Measurements from ENCODE around the gene NDRG3.
"Not testable (repeated sequence)": the region's sequence is repeated elsewhere in the genome, so short reads cannot be mapped to it uniquely, and the experiment has no call there.

The NDRG3 gene

GRCh38 chr20:36687850-36688249 is 58.0 kb downstream of the NDRG3 start:
- DNase-seq (ENCODE audit: low read depth in 2 of 2): no peak

GRCh38 chr20:36686944-36687343 is 58.9 kb downstream of the NDRG3 start:
- DNase-seq (ENCODE audit: low read depth in 2 of 2): no peak

GRCh38 chr20:36686504-36686903 is 59.4 kb downstream of the NDRG3 start:
- no peak for DNase-seq (ENCODE audit: low read depth in 2 of 2)

- no peak for DNase-seq (ENCODE audit: low read depth in 2 of 2)
These were observed 61.1 kb downstream of the NDRG3 start for GRCh38 chr20:36684747-36685146.

- DNase-seq (ENCODE audit: low read depth in 2 of 2): no peak
These were observed 63.6 kb downstream of the NDRG3 start for GRCh38 chr20:36682311-36682710.

- DNase-seq (ENCODE audit: low read depth in 2 of 2): no peak
These were observed 68.5 kb downstream of the NDRG3 start for GRCh38 chr20:36677422-36677771.

GRCh38 chr20:36676701-36677421 is 69.0 kb downstream of the NDRG3 start:
- DNase-seq (ENCODE audit: low read depth in 2 of 2): no peak

- not testable (repeated sequence) for DNase-seq (ENCODE audit: low read depth in 2 of 2)
These were observed 70.3 kb downstream of the NDRG3 start for GRCh38 chr20:36675545-36675944.

- no peak for DNase-seq (ENCODE audit: low read depth in 2 of 2)
These were observed 72.9 kb downstream of the NDRG3 start for GRCh38 chr20:36672991-36673390.

GRCh38 chr20:36670665-36671357 is 75.1 kb downstream of the NDRG3 start:
- DNase-seq (ENCODE audit: low read depth in 2 of 2): no peak

- no peak for DNase-seq (ENCODE audit: low read depth in 2 of 2)
These were observed 79.6 kb downstream of the NDRG3 start for GRCh38 chr20:36666181-36666740.

GRCh38 chr20:36663031-36663430 is 82.9 kb downstream of the NDRG3 start:
- DNase-seq (ENCODE audit: low read depth in 2 of 2): no peak

- no peak for DNase-seq (ENCODE audit: low read depth in 2 of 2)
These were observed 87.6 kb downstream of the NDRG3 start for GRCh38 chr20:36658300-36658699.

- DNase-seq (ENCODE audit: low read depth in 2 of 2): no peak
These were observed 89.2 kb downstream of the NDRG3 start for GRCh38 chr20:36656733-36657132.

- DNase-seq (ENCODE audit: low read depth in 2 of 2): no peak
These were observed 90.9 kb downstream of the NDRG3 start for GRCh38 chr20:36655004-36655403.

GRCh38 chr20:36654506-36654905 is 91.4 kb downstream of the NDRG3 start:
- no peak for DNase-seq (ENCODE audit: low read depth in 2 of 2)

- no peak for DNase-seq (ENCODE audit: low read depth in 2 of 2)
These were observed 92.4 kb downstream of the NDRG3 start for GRCh38 chr20:36653456-36653855.

- no peak for DNase-seq (ENCODE audit: low read depth in 2 of 2)
These were observed 98.4 kb downstream of the NDRG3 start for GRCh38 chr20:36647196-36648121.

GRCh38 chr20:36646678-36647077 is 99.2 kb downstream of the NDRG3 start:
- no peak for DNase-seq (ENCODE audit: low read depth in 2 of 2)

- peak; percentile 37 to 55 for DNase-seq (ENCODE audit: low read depth in 2 of 2)
These were observed 99.9 kb downstream of the NDRG3 start, which contains the start of gene SLA2 for GRCh38 chr20:36645998-36646397. SLA2 (minus strand) TSS chr20:36646196; CDS start chr20:36641335, 4,861 bp downstream.

- no peak for DNase-seq (ENCODE audit: low read depth in 2 of 2)
These were observed 100.5 kb downstream of the NDRG3 start for GRCh38 chr20:36645353-36645752.

- peak in 1 of 2 donors; percentile 45 for DNase-seq (ENCODE audit: low read depth in 2 of 2)
These were observed 101.2 kb downstream of the NDRG3 start for GRCh38 chr20:36644706-36645095.
